KMS-11 (cell line): ENCODE results near the gene IGFBP5.

Source experiments
- H2AFZ ChIP-seq: fragments of 200-600 bp; sonication (generic); 2 replicates; pipeline ENCODE4 v1.6.1; 2016; ENCODE audit warnings: antibody characterized with exemption, mixed run types, low read depth
- H3K27ac ChIP-seq: fragments of 200-600 bp; sonication (generic); 2 replicates; pipeline ENCODE4 v1.6.1; 2016; ENCODE audit warnings: mild to moderate bottlenecking, mixed run types
- H3K27me3 ChIP-seq: fragments of 200-600 bp; sonication (generic); 2 replicates; pipeline ENCODE4 v1.6.1; 2017; ENCODE audit warnings: mild to moderate bottlenecking, low read depth, mixed run types, moderate library complexity; ENCODE audit not compliant: insufficient read depth
- H3K36me3 ChIP-seq: fragments of 200-600 bp; sonication (generic); 2 replicates; pipeline ENCODE4 v1.6.1; 2017; ENCODE audit warnings: mild to moderate bottlenecking, mixed run types; ENCODE audit not compliant: insufficient read depth
- H3K4me1 ChIP-seq: fragments of 200-600 bp; sonication (generic); 2 replicates; pipeline ENCODE4 v1.6.1; 2016; ENCODE audit warnings: mild to moderate bottlenecking, low read depth, mixed run types; ENCODE audit not compliant: poor library complexity, severe bottlenecking
- H3K4me2 ChIP-seq: fragments of 200-600 bp; sonication (generic); 2 replicates; pipeline ENCODE4 v1.7.0; 2016; ENCODE audit warnings: mild to moderate bottlenecking, mixed run types
- H3K4me3 ChIP-seq: fragments of 200-600 bp; sonication (generic); IDR thresholded peaks from 2 replicates; pipeline ENCODE4 v1.6.1; 2017; ENCODE audit warnings: low read depth, low read length, mixed read lengths; ENCODE audit not compliant: insufficient read depth
- H3K79me2 ChIP-seq: fragments of 200-600 bp; sonication (generic); 2 replicates; pipeline ENCODE4 v1.6.1; 2016; ENCODE audit warnings: low read depth, mixed run types; ENCODE audit not compliant: insufficient read depth
- H3K9ac ChIP-seq: fragments of 200-600 bp; sonication (generic); 2 replicates; pipeline ENCODE4 v1.6.1; 2016; ENCODE audit warnings: mild to moderate bottlenecking, mixed run types
- H4K20me1 ChIP-seq: fragments of 200-600 bp; sonication (generic); 2 replicates; pipeline ENCODE4 v1.6.1; 2016; ENCODE audit warnings: mild to moderate bottlenecking, mixed run types; ENCODE audit not compliant: insufficient read depth
- CTCF ChIP-seq: fragments of 200-600 bp; sonication (generic); conservative IDR thresholded peaks from 2 replicates; pipeline ENCODE4 v1.6.1; 2017; ENCODE audit warnings: low read depth, mild to moderate bottlenecking, antibody characterized with exemption, low read length, moderate library complexity, mixed read lengths

Gene IGFBP5

GRCh38 chr2:216654528-216655052, 40.8 kb downstream of the IGFBP5 start:
- Histone ChIP-seq H4K20me1 (no peaks in the 10 kb centered on the region), H3K36me3 (no peaks in the 10 kb centered on the region), H2AFZ (no peak overlapping the region), H3K4me1 (no peaks in the 10 kb centered on the region), H3K27ac (no peak overlapping the region), H3K79me2 (no peaks in the 10 kb centered on the region), H3K4me3 (no peak overlapping the region), H3K9ac (no peak overlapping the region), H3K4me2 (no peak overlapping the region), H3K27me3 (no peaks in the 10 kb centered on the region)
- no peak for TF ChIP-seq CTCF

- Histone ChIP-seq H3K27me3 (no peaks in the 10 kb centered on the region), H2AFZ (no peak overlapping the region), H3K4me1 (no peaks in the 10 kb centered on the region), H3K79me2 (no peaks in the 10 kb centered on the region), H3K36me3 (no peaks in the 10 kb centered on the region), H4K20me1 (no peaks in the 10 kb centered on the region), H3K4me3 (no peak overlapping the region), H3K4me2 (no peak overlapping the region), H3K9ac (no peak overlapping the region), H3K27ac (no peak overlapping the region)
- TF ChIP-seq CTCF: no peak
These were observed 41.4 kb downstream of the IGFBP5 start for GRCh38 chr2:216653931-216654365.

- Histone ChIP-seq H3K27me3 (no peaks in the 10 kb centered on the region), H3K4me3 (no peak overlapping the region), H3K36me3 (no peaks in the 10 kb centered on the region), H2AFZ (no peak overlapping the region), H3K79me2 (no peaks in the 10 kb centered on the region), H3K4me2 (no peak overlapping the region), H4K20me1 (no peaks in the 10 kb centered on the region), H3K9ac (no peak overlapping the region), H3K4me1 (no peaks in the 10 kb centered on the region), H3K27ac (no peak overlapping the region)
- no peak for TF ChIP-seq CTCF
These were observed 42.1 kb downstream of the IGFBP5 start for GRCh38 chr2:216653093-216653799.

GRCh38 chr2:216652566-216652965, 42.8 kb downstream of the IGFBP5 start:
- Histone ChIP-seq H3K79me2 (no peaks in the 10 kb centered on the region), H3K9ac (no peak overlapping the region), H3K4me1 (no peaks in the 10 kb centered on the region), H3K4me2 (no peak overlapping the region), H4K20me1 (no peaks in the 10 kb centered on the region), H2AFZ (no peak overlapping the region), H3K4me3 (no peak overlapping the region), H3K27ac (no peak overlapping the region), H3K36me3 (no peaks in the 10 kb centered on the region), H3K27me3 (no peaks in the 10 kb centered on the region)
- no peak for TF ChIP-seq CTCF
